Right forelimb (tissue), 1 donor: Measurements from ENCODE around the gene LTBP4.
"Not testable (repeated sequence)": the region's sequence is repeated elsewhere in the genome, so short reads cannot be mapped to it uniquely, and the experiment has no call there.

Experiments
- DNase-seq: peaks from one replicate; pipeline ENCODE4 v3.0.0-alpha.2; 2018

Gene LTBP4

GRCh38 chr19:40633207-40633606 lies 32.0 kb downstream of the LTBP4 start:
- DNase-seq: no peak

GRCh38 chr19:40638327-40638726 lies 37.2 kb downstream of the LTBP4 start:
- no peak for DNase-seq

GRCh38 chr19:40639638-40639982 lies 38.4 kb downstream of the LTBP4 start:
- DNase-seq: no peak

- DNase-seq: no peak
Measured at GRCh38 chr19:40640744-40641143, 39.6 kb downstream of the LTBP4 start.

- DNase-seq: no peak
Measured at GRCh38 chr19:40641281-40641680, 40.1 kb downstream of the LTBP4 start.

- no peak for DNase-seq
Measured at GRCh38 chr19:40642051-40642706, 41.0 kb downstream of the LTBP4 start.

GRCh38 chr19:40642757-40643305 lies 41.7 kb downstream of the LTBP4 start:
- no peak for DNase-seq

GRCh38 chr19:40646743-40647254 lies 45.6 kb downstream of the LTBP4 start:
- no peak for DNase-seq

- DNase-seq: not testable (repeated sequence)
Measured at GRCh38 chr19:40649903-40650675, 48.9 kb downstream of the LTBP4 start.

- DNase-seq: no peak
Measured at GRCh38 chr19:40650749-40651305, 49.7 kb downstream of the LTBP4 start.

GRCh38 chr19:40652303-40652702 lies 51.1 kb downstream of the LTBP4 start:
- not testable (repeated sequence) for DNase-seq

GRCh38 chr19:40655684-40656083 lies 54.5 kb downstream of the LTBP4 start:
- not testable (repeated sequence) for DNase-seq

- DNase-seq: no peak
Measured at GRCh38 chr19:40658031-40658430, 56.9 kb downstream of the LTBP4 start.

- DNase-seq: no peak
Measured at GRCh38 chr19:40659116-40659515, 57.9 kb downstream of the LTBP4 start.

GRCh38 chr19:40659566-40659965 lies 58.4 kb downstream of the LTBP4 start:
- no peak for DNase-seq

- no peak for DNase-seq
Measured at GRCh38 chr19:40661616-40662015, 60.4 kb downstream of the LTBP4 start.

- peak; percentile 93 for DNase-seq
Measured at GRCh38 chr19:40662925-40663694, 61.9 kb downstream of the LTBP4 start.

GRCh38 chr19:40663695-40664692 lies 62.8 kb downstream of the LTBP4 start:
- DNase-seq: no peak

GRCh38 chr19:40666803-40667438 lies 65.8 kb downstream of the LTBP4 start:
- DNase-seq: no peak

GRCh38 chr19:40667602-40668001 lies 66.4 kb downstream of the LTBP4 start:
- no peak for DNase-seq

GRCh38 chr19:40668991-40669614 lies 67.9 kb downstream of the LTBP4 start:
- DNase-seq: no peak
